Heart right ventricle (tissue), 16 donors: ENCODE measurements around the gene IL1RN. TPM values are rescaled to one million over a fixed set of nuclear protein-coding genes. Genes with fewer than 3 reads are reported as not detected.
A peak's percentile ranks its signal among the peaks of the same experiment; 100 is the strongest.

Experiments
- ATAC-seq, 8 donors: fragments of 200-7000 bp; cut with Tn5 transposase; one replicate each; pipeline ENCODE4 v1.9.1; 2020; ENCODE audit warnings: mild to moderate bottlenecking in 8 of 8, moderate library complexity in 8 of 8, moderate number of reproducible peaks in 1 of 8
- DNase-seq, 2 donors: peaks; one replicate each; pipeline ENCODE4 v3.0.0-alpha.2; 2020
- H3K27ac ChIP-seq, 10 donors: fragments of 200-600 bp; sonication (generic) in 2 of 10; one replicate each; pipeline versions ENCODE4 v1.5.0 to v1.8.0; 2020 to 2022; ENCODE audit warnings: mild to moderate bottlenecking in 3 of 10
- H3K27me3 ChIP-seq, 7 donors: fragments of 200-600 bp; one replicate each; pipeline ENCODE4 v1.8.0; 2021 to 2022; ENCODE audit warnings: mild to moderate bottlenecking in 2 of 7
- H3K36me3 ChIP-seq, 9 donors: fragments of 200-600 bp; sonication (generic) in 1 of 9; one replicate each; pipeline versions ENCODE4 v1.5.0 to v1.8.0; 2020 to 2022; ENCODE audit warnings: mild to moderate bottlenecking in 2 of 9
- H3K4me1 ChIP-seq, 9 donors: fragments of 200-600 bp; sonication (generic) in 1 of 9; one replicate each; pipeline versions ENCODE4 v1.5.0 to v1.8.0; 2020 to 2022; ENCODE audit warnings: mild to moderate bottlenecking in 4 of 9
- H3K4me3 ChIP-seq, 10 donors: fragments of 200-600 bp; sonication (generic) in 2 of 10; one replicate each; pipeline versions ENCODE4 v1.5.0 to v1.8.0; 2020 to 2022; ENCODE audit warnings: mild to moderate bottlenecking in 7 of 10, moderate library complexity in 2 of 10
- H3K9me3 ChIP-seq, 11 donors: fragments of 200-600 bp in 10 of 11; sonication (generic) in 2 of 11; one replicate each; pipeline versions ENCODE4 v1.5.0 to v1.8.0; 2013 to 2022; ENCODE audit warnings: mild to moderate bottlenecking in 2 of 11, control low read depth in 1 of 11, moderate library complexity in 1 of 11
- CTCF ChIP-seq, 9 donors: fragments of 200-600 bp; sonication (generic) in 2 of 9; IDR thresholded peaks; one replicate each; pipeline versions ENCODE4 v1.5.0 to v1.8.0; 2021 to 2022; ENCODE audit warnings: antibody characterized with exemption in 9 of 9, mild to moderate bottlenecking in 5 of 9, moderate library complexity in 1 of 9
- WGBS, 2 donors: extraction: QIAGEN DNeasy Blood & Tissue Kit; methylation state at CpG; one replicate each; pipeline ENCODE4 v1.1.7; 2013; ENCODE audit warnings: inconsistent platforms in 1 of 2; 5-methylcytosine and 5-hydroxymethylcytosine counted together
- intact Hi-C, 10 donors: fragments of 100-400 bp; cut with DNase I; formaldehyde crosslinking; loops; one replicate each; pipeline versions ENCODE4 v1.11.1 to v1.14.2; 2022
- polyA plus RNA-seq, 2 donors: library from polyadenylated mRNA; stranded (reverse); fragments of 200-250 nt; gene quantifications; one replicate each; pipeline ENCODE4 v1.2.3, GENCODE V29; 2013
- total RNA-seq, 10 donors: library from RNA; stranded (reverse); fragmentation: NEBNext Ultra II Directional in 3 of 10; extraction: Animal tissue kit (Norgen Biotek cat#: 25700) in 3 of 10; gene quantifications; one replicate each; pipeline versions ENCODE4 v1.2.1 to v1.2.4, GENCODE V29; 2021 to 2023
- donor health status: Arrhythmogenic right ventricular cardiomyopathy.
- donor health status: ischemic (EF 13 %, LVEDD 7.1; RV severe dilation, severe dysfunction).
- donor health status: healthy with polysubstance abuse.
- donor health status: DM: no; HTN: yes; CAD: no.
- donor health status: DM: no; HTN: no; CAD: no.
- donor health status: ischemic (EF 25% LVEDD 6.9; RV normal size, moderate dysfunction).
- donor health status: ischemic (EF 25% LVEDD 5.7; RV mildly dilated, moderate dysfunction).
- donor health status: healthy.
- donor health status: DM: yes; HTN: yes; CAD: no.
- donor health status: Ischemic cardiomyopathy.
- donor health status: ischemic (EF 35%, LVEDD 5.7; RV mildly dilated, moderate dysfunction).
- donor health status: nonischemic (EF 11% LVEDD 7.7; RV severe dilation, severe dysfunction).
- donor health status: DM: yes; HTN: yes; CAD: no.
- donor health status: PGD.
- donor health status: ischemic (EF 29% LVEDD 5.4; RV normal size, mild dysfunction).
- donor health status: nonischemic (EF 23%, LVEDD 6.1; RV moderate dilation, normal function).

Gene IL1RN
- total and polyA plus RNA-seq, 12 donors, result 0.22 to 9.2 (median 0.85) TPM; not detected in 2

GRCh38 chr2:113181258-113182051, 54.1 kb downstream of the IL1RN start:
- Histone ChIP-seq H3K4me3 (no peak overlapping the region), H3K27me3 (peaks cover 0 to 3% (median 0%) of the 10 kb centered on the region in 7 donors), H3K36me3 (peaks cover 0 to 27% (median 0%) of the 10 kb centered on the region in 9 donors), H3K4me1 (peaks cover 0 to 69% (median 0%) of the 10 kb centered on the region in 9 donors), H3K9me3 (no peaks in the 10 kb centered on the region), H3K27ac (peak overlapping the region in 1 of 10 donors; percentile 56)
- 56 to 70% methylated on average over 8 of the region's 8 CpGs for WGBS, 2 donors
- DNase-seq (no peak), ATAC-seq (peak in 4 of 8 donors; percentile 8 to 51 (median 38))
- no peak for TF ChIP-seq CTCF (IDR thresholded peaks at IDR 0.05)
- intact Hi-C loops, result loop anchor here in 1 of 10 donors (10.0 kb wide), 1 partner anchor 97 kb away; no protein-coding TSS in a partner anchor

- DNase-seq (no peak), ATAC-seq (no peak)
- 91 to 92% methylated on average over 15 of the region's 15 CpGs for WGBS, 2 donors
- TF ChIP-seq CTCF (IDR thresholded peaks at IDR 0.05), result no peak
- peaks cover 0 to 67% (median 0%) of the 10 kb centered on the region in 9 donors for H3K4me1 ChIP-seq
- H3K9me3 ChIP-seq, result no peaks in the 10 kb centered on the region
- H3K4me3 ChIP-seq, result no peak overlapping the region
- H3K36me3 ChIP-seq, result peaks cover 0 to 30% (median 0%) of the 10 kb centered on the region in 9 donors
- intact Hi-C loops, result loop anchor here in 1 of 10 donors (10.0 kb wide), 1 partner anchor 98 kb away; no protein-coding TSS in a partner anchor
- H3K27ac ChIP-seq, result no peak overlapping the region
- H3K27me3 ChIP-seq, result peaks cover 0 to 3% (median 0%) of the 10 kb centered on the region in 7 donors
Observed at GRCh38 chr2:113182471-113183260, 55.3 kb downstream of the IL1RN start.

DNA sequence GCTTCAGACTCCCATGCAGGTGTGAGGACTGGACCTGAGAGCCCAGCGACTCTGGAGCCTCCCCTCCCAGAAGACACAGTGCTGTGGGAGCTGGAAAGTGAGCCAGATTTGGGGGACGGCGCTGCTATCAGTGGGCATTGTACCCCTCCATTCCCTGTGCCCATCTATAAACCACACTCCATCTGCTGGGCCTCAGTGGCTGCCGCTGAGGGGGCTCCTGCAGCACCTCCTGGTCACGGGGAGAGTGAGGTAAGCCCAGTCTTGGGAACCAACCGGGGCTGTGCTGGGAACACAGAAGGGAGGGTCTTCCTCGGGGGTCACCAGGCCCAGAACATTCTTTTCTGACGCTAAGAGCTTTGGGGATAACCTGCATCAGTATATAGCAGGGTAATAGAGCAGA, 55.9 kb downstream of the IL1RN start:
- 93% methylated on average over 8 of the region's 8 CpGs for WGBS, 2 donors
- no peak for ATAC-seq
- Histone ChIP-seq H3K4me3 (no peak overlapping the region), H3K9me3 (no peaks in the 10 kb centered on the region), H3K27me3 (peaks cover 0 to 3% (median 0%) of the 10 kb centered on the region in 7 donors), H3K36me3 (peaks cover 0 to 30% (median 0%) of the 10 kb centered on the region in 9 donors), H3K4me1 (peaks cover 0 to 68% (median 0%) of the 10 kb centered on the region in 9 donors), H3K27ac (no peak overlapping the region)
- TF ChIP-seq CTCF (IDR thresholded peaks at IDR 0.05), result no peak
- intact Hi-C loops, result loop anchor here in 1 of 10 donors (10.0 kb wide), 1 partner anchor 98 kb away; no protein-coding TSS in a partner anchor
- DNase-seq, result no peak

Other genes starting within 250 kb of the IL1RN start
- not detected for gene IL37, start 216.4 kb upstream of the IL1RN start, total RNA-seq
- gene IL37, start 216.4 kb upstream of the IL1RN start, polyA plus RNA-seq, result not detected
- not detected for gene IL36G, start 149.6 kb upstream of the IL1RN start, total RNA-seq
- gene IL36G, start 149.6 kb upstream of the IL1RN start, polyA plus RNA-seq, result not detected
- not detected for gene IL36A, start 122.1 kb upstream of the IL1RN start, total RNA-seq
- not detected for gene IL36A, start 122.1 kb upstream of the IL1RN start, polyA plus RNA-seq
- gene IL36B, start 74.7 kb upstream of the IL1RN start, total RNA-seq, result not detected
- gene IL36B, start 74.7 kb upstream of the IL1RN start, polyA plus RNA-seq, result not detected
- gene IL36RN, start 68.4 kb upstream of the IL1RN start, total RNA-seq, result not detected
- gene IL36RN, start 68.4 kb upstream of the IL1RN start, polyA plus RNA-seq, result not detected
- gene IL1F10, start 59.6 kb upstream of the IL1RN start, total RNA-seq, result not detected
- gene IL1F10, start 59.6 kb upstream of the IL1RN start, polyA plus RNA-seq, result not detected
- 10 to 100 TPM in 1 of 10 donors, 1 to 10 TPM in 9; 1.0 to 13.0 (median 2.1) TPM for gene PSD4, start 46.4 kb downstream of the IL1RN start, total RNA-seq
- 1 to 10 TPM; 1.0 to 1.3 TPM for gene PSD4, start 46.4 kb downstream of the IL1RN start, polyA plus RNA-seq
- gene PAX8, start 151.3 kb downstream of the IL1RN start, total RNA-seq, result 1 to 10 TPM in 1 of 10 donors, under 1 TPM in 7, not detected in 2; 0.08 to 2.0 (median 0.41) TPM
- under 1 TPM in 1 of 2 donors, not detected in 1; 0.35 TPM for gene PAX8, start 151.3 kb downstream of the IL1RN start, polyA plus RNA-seq